ENCODE data around the gene ZNF503.

- no peak for TF ChIP-seq EZH2 (IDR thresholded peaks at IDR 0.05)
- no peak for TF ChIP-seq FOXP2 (optimal IDR thresholded peaks at IDR 0.05; ENCODE audit: control extremely low read depth, extremely low read length, insufficient read depth)
- TF ChIP-seq POLR2AphosphoS5 (IDR thresholded peaks at IDR 0.05; ENCODE audit: borderline replicate concordance, low read depth, low read length): no peak
Observed at GRCh38 chr10:75401569-75402485, at the start of gene ZNF503.
